GM12878 (cell line): ENCODE data around the gene SPAG9. TPM values are rescaled to one million over a fixed set of nuclear protein-coding genes. Genes with fewer than 3 reads are reported as not detected.

ENCODE experiments used
- ATF7 ChIP-seq: fragments of 450-650 bp; IDR thresholded peaks from 2 replicates; pipeline ENCODE4 v1.6.1; 2016; ENCODE audit warnings: low read depth, mild to moderate bottlenecking
- BCL11A ChIP-seq: IDR thresholded peaks from 2 replicates; pipeline ENCODE4 v1.6.1; 2011; ENCODE audit warnings: low read depth, low read length
- CBFB ChIP-seq: IDR thresholded peaks from 2 replicates; pipeline ENCODE4 v1.6.1; 2016; ENCODE audit warnings: antibody characterized with exemption, low read depth
- ESRRA ChIP-seq: IDR thresholded peaks from 2 replicates; pipeline ENCODE4 v1.6.1; 2012; ENCODE audit warnings: mild to moderate bottlenecking, low read length, improper control_type of control experiment
- ETV6 ChIP-seq, 2 experiments: fragments of 450-650 bp in 1 of 2; IDR thresholded peaks in 1 of 2; conservative IDR thresholded peaks in 1 of 2; 2 replicates each; pipeline ENCODE4 v1.6.1; 2014; ENCODE audit warnings: antibody characterized with exemption in 1 of 2, borderline replicate concordance in 1 of 2, low read depth in 1 of 2, mild to moderate bottlenecking in 1 of 2, moderate library complexity in 1 of 2
- GABPA ChIP-seq: IDR thresholded peaks from 2 replicates; pipeline ENCODE4 v1.6.1; 2014; ENCODE audit warnings: antibody characterized with exemption, low read depth, mild to moderate bottlenecking, inconsistent platforms
- GATAD2B ChIP-seq: fragments of 450-650 bp; conservative IDR thresholded peaks from 2 replicates; pipeline ENCODE4 v1.6.1; 2017; ENCODE audit warnings: low read depth, mild to moderate bottlenecking, moderate library complexity
- IRF4 ChIP-seq: IDR thresholded peaks from 2 replicates; pipeline ENCODE4 v1.6.1; 2011; ENCODE audit warnings: low read depth, low read length
- MEF2A ChIP-seq: IDR thresholded peaks from 2 replicates; pipeline ENCODE4 v1.6.1; 2011; ENCODE audit warnings: low read depth, mild to moderate bottlenecking, low read length, moderate library complexity; ENCODE audit not compliant: insufficient read depth
- MXI1 ChIP-seq: fragments of 150-350 bp; IDR thresholded peaks from 2 replicates; pipeline ENCODE4 v1.6.1; 2011; ENCODE audit warnings: low read depth, mild to moderate bottlenecking, inconsistent platforms, low read length, improper control_type of control experiment
- NBN ChIP-seq: fragments of 450-650 bp; IDR thresholded peaks from 2 replicates; pipeline ENCODE4 v1.6.1; 2016
- PAX8 ChIP-seq: fragments of 450-650 bp; IDR thresholded peaks from 2 replicates; pipeline ENCODE4 v1.6.1; 2017; ENCODE audit warnings: mild to moderate bottlenecking, moderate library complexity
- POLR2A ChIP-seq: IDR thresholded peaks from 2 replicates; pipeline ENCODE4 v1.6.1; 2011; ENCODE audit warnings: low read depth, mild to moderate bottlenecking, low read length
- SMARCA5 ChIP-seq: fragments of 450-650 bp; IDR thresholded peaks from 2 replicates; pipeline ENCODE4 v1.6.1; 2017; ENCODE audit warnings: mild to moderate bottlenecking
- SREBF2 ChIP-seq: IDR thresholded peaks from 2 replicates; pipeline ENCODE4 v1.6.1; 2012; ENCODE audit warnings: mild to moderate bottlenecking, low read length
- TBL1XR1 ChIP-seq: IDR thresholded peaks from 2 replicates; pipeline ENCODE4 v1.6.1; 2012; ENCODE audit warnings: low read depth, low read length, improper control_type of control experiment
- WRNIP1 ChIP-seq: IDR thresholded peaks from 2 replicates; pipeline ENCODE4 v1.6.1; 2011; ENCODE audit warnings: low read depth, low read length, improper control_type of control experiment, borderline replicate concordance
- ZNF622 ChIP-seq: fragments of 450-650 bp; IDR thresholded peaks from 2 replicates; pipeline ENCODE4 v1.6.1; 2017; ENCODE audit warnings: mild to moderate bottlenecking, inconsistent platforms
- polyA plus RNA-seq, 11 experiments: library from polyadenylated mRNA; depleted of rRNA in 4 of 11; unstranded in 6 of 11; stranded (reverse) in 5 of 11; fragments of >200 nt; fragmentation: Nextera tagmentation in 4 of 11; fragmentation: Illumina TruSeq in 1 of 11; extraction: Ambion mirVana in 4 of 11; extraction: Trizol in 1 of 11; gene quantifications; 1 replicate in 1 of 11; 2 replicates in 10 of 11; pipeline versions ENCODE4 v1.2.1 to v1.2.3, GENCODE V29; 2011 to 2016; ENCODE audit warnings: inconsistent platforms in 2 of 11, missing spikeins in 2 of 11, low read depth in 1 of 11
- total RNA-seq, 4 experiments: library from RNA; depleted of rRNA in 3 of 4; stranded (reverse); fragments of >200 nt in 3 of 4; fragmentation: Illumina TruSeq in 1 of 4; extraction: Trizol in 1 of 4; gene quantifications; 2 replicates each; pipeline versions ENCODE4 v1.2.1 to v1.2.3, GENCODE V29; 2013 to 2021
- TF ChIP-seq, protein P1 (sequence below): IDR thresholded peaks from 2 replicates; pipeline ENCODE4 v1.6.1; 2012; ENCODE audit warnings: improper control_type of control experiment, low read depth, low read length; ENCODE audit not compliant: insufficient replicate concordance
- TF ChIP-seq, protein P2 (sequence below): fragments of 450-650 bp; IDR thresholded peaks from 2 replicates; pipeline ENCODE4 v1.6.1; 2017; ENCODE audit warnings: mild to moderate bottlenecking, moderate library complexity

Gene SPAG9
- total and polyA plus RNA-seq, 10 of the 15 experiments (the other 5 are each of a cell fraction or from before 2014, with no cell fraction given) = 6.6 to 42.0 (median 24.9) TPM

DNA sequence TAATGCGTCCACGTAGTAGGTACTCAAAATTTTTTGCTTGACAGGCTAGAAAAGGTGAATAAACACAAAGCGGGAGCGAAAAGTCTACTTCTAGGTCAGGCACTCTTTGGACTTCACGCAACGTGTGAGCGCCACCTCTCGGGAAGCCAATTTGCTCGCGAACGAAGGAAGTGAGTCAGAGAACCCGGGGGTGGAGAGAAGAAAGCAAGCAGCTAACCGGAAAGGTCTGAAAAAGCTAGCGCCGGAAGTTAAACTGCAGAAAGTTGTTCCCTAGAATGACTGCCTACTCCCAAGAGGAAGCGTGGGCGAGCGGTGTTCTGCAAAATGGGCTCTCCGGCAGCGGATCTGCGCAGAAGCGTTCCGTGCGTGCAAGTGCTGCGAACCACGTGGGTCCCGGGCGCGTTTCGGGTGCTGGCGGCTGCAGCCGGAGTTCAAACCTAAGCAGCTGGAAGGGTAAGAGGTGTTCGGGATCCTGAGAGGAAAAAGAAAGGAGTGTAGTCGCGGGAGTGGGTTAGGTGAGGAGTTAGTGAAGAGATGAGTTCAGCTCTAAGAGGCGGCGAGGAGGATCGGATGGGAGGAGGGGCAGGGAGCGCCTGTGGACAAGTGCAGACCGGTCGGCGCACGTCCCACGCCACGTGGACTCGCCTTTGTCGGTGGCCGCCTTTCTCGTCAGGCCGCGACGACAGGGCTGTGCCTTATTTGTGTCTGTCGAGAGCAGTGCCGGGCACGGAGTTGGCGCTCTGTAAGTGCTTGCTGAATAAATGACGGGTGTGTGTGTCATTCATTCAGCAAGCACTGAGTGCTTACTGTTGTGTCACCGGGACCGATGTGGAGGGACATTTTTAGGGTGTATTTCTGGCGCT lies 32.8 kb upstream of the SPAG9 start, which contains the start of gene NME1 (continued):
- TF ChIP-seq MEF2A (peak; percentile 90), ZNF622 (no peak), ATF7 (peak; percentile 64), IRF4 (peak; percentile 97), GABPA (peak; percentile 100), ETV6 (conservative IDR thresholded peaks at IDR 0.05 in 1 of 2, IDR thresholded peaks at IDR 0.05 in 1 of 2; ENCODE audit: borderline replicate concordance in 1 of 2, low read depth in 1 of 2) (peak in 1 of 2 experiments; percentile 81; a peak in 2 of 4 replicates), POLR2A (peak; percentile 90), NBN (peak; percentile 99), PAX8 (no peak), MXI1 (peak; percentile 100), GATAD2B (peak; percentile 87), CBFB (peak; percentile 77), ESRRA (peak; percentile 91), BCL11A (0 out of 2 replicates have a peak, but pooled peaks have one; percentile 51), TBL1XR1 (peak; percentile 92; the same call in 1 of the 2 replicates), SREBF2 (peak; percentile 73), SMARCA5 (peak; percentile 80), WRNIP1 (peak; percentile 100; the same call in 1 of the 2 replicates)
- TF ChIP-seq, protein P1, sequence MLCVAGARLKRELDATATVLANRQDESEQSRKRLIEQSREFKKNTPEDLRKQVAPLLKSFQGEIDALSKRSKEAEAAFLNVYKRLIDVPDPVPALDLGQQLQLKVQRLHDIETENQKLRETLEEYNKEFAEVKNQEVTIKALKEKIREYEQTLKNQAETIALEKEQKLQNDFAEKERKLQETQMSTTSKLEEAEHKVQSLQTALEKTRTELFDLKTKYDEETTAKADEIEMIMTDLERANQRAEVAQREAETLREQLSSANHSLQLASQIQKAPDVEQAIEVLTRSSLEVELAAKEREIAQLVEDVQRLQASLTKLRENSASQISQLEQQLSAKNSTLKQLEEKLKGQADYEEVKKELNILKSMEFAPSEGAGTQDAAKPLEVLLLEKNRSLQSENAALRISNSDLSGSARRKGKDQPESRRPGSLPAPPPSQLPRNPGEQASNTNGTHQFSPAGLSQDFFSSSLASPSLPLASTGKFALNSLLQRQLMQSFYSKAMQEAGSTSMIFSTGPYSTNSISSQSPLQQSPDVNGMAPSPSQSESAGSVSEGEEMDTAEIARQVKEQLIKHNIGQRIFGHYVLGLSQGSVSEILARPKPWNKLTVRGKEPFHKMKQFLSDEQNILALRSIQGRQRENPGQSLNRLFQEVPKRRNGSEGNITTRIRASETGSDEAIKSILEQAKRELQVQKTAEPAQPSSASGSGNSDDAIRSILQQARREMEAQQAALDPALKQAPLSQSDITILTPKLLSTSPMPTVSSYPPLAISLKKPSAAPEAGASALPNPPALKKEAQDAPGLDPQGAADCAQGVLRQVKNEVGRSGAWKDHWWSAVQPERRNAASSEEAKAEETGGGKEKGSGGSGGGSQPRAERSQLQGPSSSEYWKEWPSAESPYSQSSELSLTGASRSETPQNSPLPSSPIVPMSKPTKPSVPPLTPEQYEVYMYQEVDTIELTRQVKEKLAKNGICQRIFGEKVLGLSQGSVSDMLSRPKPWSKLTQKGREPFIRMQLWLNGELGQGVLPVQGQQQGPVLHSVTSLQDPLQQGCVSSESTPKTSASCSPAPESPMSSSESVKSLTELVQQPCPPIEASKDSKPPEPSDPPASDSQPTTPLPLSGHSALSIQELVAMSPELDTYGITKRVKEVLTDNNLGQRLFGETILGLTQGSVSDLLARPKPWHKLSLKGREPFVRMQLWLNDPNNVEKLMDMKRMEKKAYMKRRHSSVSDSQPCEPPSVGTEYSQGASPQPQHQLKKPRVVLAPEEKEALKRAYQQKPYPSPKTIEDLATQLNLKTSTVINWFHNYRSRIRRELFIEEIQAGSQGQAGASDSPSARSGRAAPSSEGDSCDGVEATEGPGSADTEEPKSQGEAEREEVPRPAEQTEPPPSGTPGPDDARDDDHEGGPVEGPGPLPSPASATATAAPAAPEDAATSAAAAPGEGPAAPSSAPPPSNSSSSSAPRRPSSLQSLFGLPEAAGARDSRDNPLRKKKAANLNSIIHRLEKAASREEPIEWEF = no peak
- TF ChIP-seq, protein P2, sequence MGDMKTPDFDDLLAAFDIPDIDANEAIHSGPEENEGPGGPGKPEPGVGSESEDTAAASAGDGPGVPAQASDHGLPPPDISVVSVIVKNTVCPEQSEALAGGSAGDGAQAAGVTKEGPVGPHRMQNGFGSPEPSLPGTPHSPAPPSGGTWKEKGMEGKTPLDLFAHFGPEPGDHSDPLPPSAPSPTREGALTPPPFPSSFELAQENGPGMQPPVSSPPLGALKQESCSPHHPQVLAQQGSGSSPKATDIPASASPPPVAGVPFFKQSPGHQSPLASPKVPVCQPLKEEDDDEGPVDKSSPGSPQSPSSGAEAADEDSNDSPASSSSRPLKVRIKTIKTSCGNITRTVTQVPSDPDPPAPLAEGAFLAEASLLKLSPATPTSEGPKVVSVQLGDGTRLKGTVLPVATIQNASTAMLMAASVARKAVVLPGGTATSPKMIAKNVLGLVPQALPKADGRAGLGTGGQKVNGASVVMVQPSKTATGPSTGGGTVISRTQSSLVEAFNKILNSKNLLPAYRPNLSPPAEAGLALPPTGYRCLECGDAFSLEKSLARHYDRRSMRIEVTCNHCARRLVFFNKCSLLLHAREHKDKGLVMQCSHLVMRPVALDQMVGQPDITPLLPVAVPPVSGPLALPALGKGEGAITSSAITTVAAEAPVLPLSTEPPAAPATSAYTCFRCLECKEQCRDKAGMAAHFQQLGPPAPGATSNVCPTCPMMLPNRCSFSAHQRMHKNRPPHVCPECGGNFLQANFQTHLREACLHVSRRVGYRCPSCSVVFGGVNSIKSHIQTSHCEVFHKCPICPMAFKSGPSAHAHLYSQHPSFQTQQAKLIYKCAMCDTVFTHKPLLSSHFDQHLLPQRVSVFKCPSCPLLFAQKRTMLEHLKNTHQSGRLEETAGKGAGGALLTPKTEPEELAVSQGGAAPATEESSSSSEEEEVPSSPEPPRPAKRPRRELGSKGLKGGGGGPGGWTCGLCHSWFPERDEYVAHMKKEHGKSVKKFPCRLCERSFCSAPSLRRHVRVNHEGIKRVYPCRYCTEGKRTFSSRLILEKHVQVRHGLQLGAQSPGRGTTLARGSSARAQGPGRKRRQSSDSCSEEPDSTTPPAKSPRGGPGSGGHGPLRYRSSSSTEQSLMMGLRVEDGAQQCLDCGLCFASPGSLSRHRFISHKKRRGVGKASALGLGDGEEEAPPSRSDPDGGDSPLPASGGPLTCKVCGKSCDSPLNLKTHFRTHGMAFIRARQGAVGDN = peak; percentile 85
